ENCODE results near the gene F11R.

GRCh38 chr1:161009602-161010211 is 11.2 kb downstream of the F11R start:
- no peak for TF ChIP-seq GATA3 (IDR thresholded peaks at IDR 0.05; ENCODE audit: low read depth, low read length)
- TF ChIP-seq GATA2 (IDR thresholded peaks at IDR 0.05; ENCODE audit: low read depth, low read length), result no peak

Measured in SH-SY5Y (cell line).